Ishikawa (cell line): ENCODE results near the gene PKD2.

Experiments
- CEBPB ChIP-seq: IDR thresholded peaks from 2 replicates; pipeline ENCODE4 v1.6.1; 2012
- CREB1 ChIP-seq: IDR thresholded peaks from 2 replicates; pipeline ENCODE4 v1.6.1; 2012; ENCODE audit warnings: low read depth
- EGR1 ChIP-seq: IDR thresholded peaks from 2 replicates; pipeline ENCODE4 v1.6.1; 2012
- EP300 ChIP-seq: IDR thresholded peaks from 2 replicates; pipeline ENCODE4 v1.6.1; 2012; ENCODE audit warnings: borderline replicate concordance
- FOXM1 ChIP-seq: IDR thresholded peaks from 2 replicates; pipeline ENCODE4 v1.6.1; 2012; ENCODE audit warnings: low read depth, borderline replicate concordance
- MAX ChIP-seq: IDR thresholded peaks from 2 replicates; pipeline ENCODE4 v1.6.1; 2012
- NFIC ChIP-seq: IDR thresholded peaks from 2 replicates; pipeline ENCODE4 v1.6.1; 2012
- RAD21 ChIP-seq: IDR thresholded peaks from 2 replicates; pipeline ENCODE4 v1.6.1; 2012; ENCODE audit warnings: low read depth
- REST ChIP-seq: IDR thresholded peaks from 2 replicates; pipeline ENCODE4 v1.6.1; 2012; ENCODE audit warnings: low read depth, mild to moderate bottlenecking
- TAF1 ChIP-seq: IDR thresholded peaks from 2 replicates; pipeline ENCODE4 v1.6.1; 2012; ENCODE audit warnings: low read depth, mild to moderate bottlenecking
- TCF12 ChIP-seq: IDR thresholded peaks from 2 replicates; pipeline ENCODE4 v1.6.1; 2012; ENCODE audit warnings: low read depth
- TEAD4 ChIP-seq: IDR thresholded peaks from 2 replicates; pipeline ENCODE4 v1.6.1; 2012
- USF1 ChIP-seq: IDR thresholded peaks from 2 replicates; pipeline ENCODE4 v1.6.1; 2012
- YY1 ChIP-seq: IDR thresholded peaks from 2 replicates; pipeline ENCODE4 v1.6.1; 2012; ENCODE audit warnings: low read depth
- ZBTB7A ChIP-seq: IDR thresholded peaks from 2 replicates; pipeline ENCODE4 v1.6.1; 2012; ENCODE audit warnings: low read depth

The PKD2 gene

GRCh38 chr4:88035292-88035691 lies 27.9 kb downstream of the PKD2 start:
- no peak for TF ChIP-seq TEAD4
- TF ChIP-seq USF1, result no peak
- TF ChIP-seq NFIC, result no peak
- TF ChIP-seq TCF12, result no peak
- no peak for TF ChIP-seq CEBPB
- TF ChIP-seq EP300, result no peak
- TF ChIP-seq FOXM1, result no peak
- no peak for TF ChIP-seq CREB1
- TF ChIP-seq EGR1, result no peak
- no peak for TF ChIP-seq MAX
- TF ChIP-seq RAD21, result no peak
- TF ChIP-seq TAF1, result no peak

GRCh38 chr4:88037447-88037846 lies 30.0 kb downstream of the PKD2 start:
- TF ChIP-seq TEAD4, result no peak
- no peak for TF ChIP-seq TAF1
- no peak for TF ChIP-seq EGR1
- TF ChIP-seq USF1, result no peak
- no peak for TF ChIP-seq ZBTB7A
- no peak for TF ChIP-seq REST
- TF ChIP-seq TCF12, result no peak
- no peak for TF ChIP-seq CREB1
- TF ChIP-seq NFIC, result no peak
- no peak for TF ChIP-seq RAD21
- no peak for TF ChIP-seq MAX

GRCh38 chr4:88037936-88038335 lies 30.5 kb downstream of the PKD2 start:
- TF ChIP-seq YY1 (no peak), NFIC (no peak), EGR1 (no peak), REST (no peak), FOXM1 (no peak)

- TF ChIP-seq MAX, result no peak
- TF ChIP-seq TAF1, result no peak
- no peak for TF ChIP-seq CREB1
- no peak for TF ChIP-seq EGR1
- no peak for TF ChIP-seq NFIC
- TF ChIP-seq TEAD4, result no peak
- TF ChIP-seq FOXM1, result no peak
- TF ChIP-seq CEBPB, result no peak
- no peak for TF ChIP-seq ZBTB7A
- TF ChIP-seq RAD21, result no peak
- no peak for TF ChIP-seq REST
- no peak for TF ChIP-seq TCF12
- no peak for TF ChIP-seq YY1
- TF ChIP-seq EP300, result no peak
- no peak for TF ChIP-seq USF1
Measured at GRCh38 chr4:88040707-88041106, 33.3 kb downstream of the PKD2 start.
